MM.1S (cell line): ENCODE measurements around the gene PSMG2.

Source experiments
- DNase-seq: peaks from one replicate; pipeline ENCODE4 v3.0.0-alpha.2; 2015
- H2AFZ ChIP-seq: fragments of 300-600 bp; sonication (generic); 2 replicates; pipeline ENCODE4 v1.6.0; 2016; ENCODE audit warnings: antibody characterized with exemption, low read length
- H3F3A ChIP-seq: fragments of 300-600 bp; sonication (generic); 2 replicates; pipeline ENCODE4 v1.6.1; 2016; ENCODE audit warnings: mild to moderate bottlenecking, antibody characterized with exemption, low read length, moderate library complexity, mixed read lengths; ENCODE audit not compliant: insufficient read depth
- H3K27ac ChIP-seq: fragments of 300-600 bp; sonication (generic); 2 replicates; pipeline ENCODE4 v1.5.1; 2016; ENCODE audit warnings: mild to moderate bottlenecking, low read length
- H3K27me3 ChIP-seq: fragments of 300-600 bp; sonication (generic); replicated peaks from 2 replicates; pipeline ENCODE4 v1.6.0; 2016; ENCODE audit warnings: low read length; ENCODE audit not compliant: insufficient read depth
- H3K36me3 ChIP-seq: fragments of 300-600 bp; sonication (generic); replicated peaks from 2 replicates; pipeline ENCODE4 v1.6.1; 2016; ENCODE audit warnings: mild to moderate bottlenecking, low read length, mixed read lengths; ENCODE audit not compliant: insufficient read depth
- H3K4me1 ChIP-seq: fragments of 300-600 bp; sonication (generic); 2 replicates; pipeline ENCODE4 v1.6.1; 2016; ENCODE audit warnings: low read length, mixed read lengths
- H3K4me2 ChIP-seq: fragments of 300-600 bp; sonication (generic); 2 replicates; pipeline ENCODE4 v1.6.0; 2016; ENCODE audit warnings: low read depth, low read length
- H3K4me3 ChIP-seq: fragments of 300-600 bp; sonication (generic); 2 replicates; pipeline ENCODE4 v1.5.1; 2016; ENCODE audit warnings: low read length, mixed read lengths
- H3K79me2 ChIP-seq: fragments of 300-600 bp; sonication (generic); 2 replicates; pipeline ENCODE4 v1.6.1; 2016; ENCODE audit warnings: mixed run types, low read length, mixed read lengths
- H3K9ac ChIP-seq: fragments of 300-600 bp; sonication (generic); 2 replicates; pipeline ENCODE4 v1.6.1; 2016; ENCODE audit warnings: low read length, mixed read lengths
- H3K9me2 ChIP-seq: fragments of 300-600 bp; sonication (generic); replicated peaks from 2 replicates; pipeline ENCODE4 v1.6.1; 2016; ENCODE audit warnings: mild to moderate bottlenecking, low read length, mixed read lengths; ENCODE audit not compliant: insufficient read depth
- H3K9me3 ChIP-seq: fragments of 300-600 bp; sonication (generic); replicated peaks from 2 replicates; pipeline ENCODE4 v1.6.1; 2016; ENCODE audit warnings: mild to moderate bottlenecking, low read length, mixed read lengths; ENCODE audit not compliant: insufficient read depth
- H4K20me1 ChIP-seq: fragments of 300-600 bp; sonication (generic); 2 replicates; pipeline ENCODE4 v1.6.1; 2016; ENCODE audit warnings: mild to moderate bottlenecking, low read length, moderate library complexity, mixed read lengths; ENCODE audit not compliant: insufficient read depth
- EZH2 ChIP-seq: fragments of 300-600 bp; sonication (generic); optimal IDR thresholded peaks from 2 replicates; pipeline ENCODE3; 2017; ENCODE audit warnings: low read depth, mild to moderate bottlenecking, antibody characterized with exemption, low read length, mixed read lengths
- EZH2phosphoT487 ChIP-seq: fragments of 300-600 bp; sonication (generic); IDR thresholded peaks from 2 replicates; pipeline ENCODE4 v1.6.1; 2018; ENCODE audit warnings: antibody characterized with exemption, low read length
- TF ChIP-seq, protein P1 (sequence below): fragments of 300-600 bp; sonication (generic); IDR thresholded peaks from 2 replicates; pipeline ENCODE4 v1.5.1; 2016; ENCODE audit warnings: antibody characterized with exemption, low read length, mixed read lengths

Gene PSMG2

GRCh38 chr18:12694032-12694431, 8.8 kb upstream of the PSMG2 start:
- Histone ChIP-seq H3K27ac (no peak overlapping the region), H3K4me3 (no peak overlapping the region), H2AFZ (no peak overlapping the region), H3K27me3 (no peaks in the 10 kb centered on the region), H3K4me2 (no peak overlapping the region), H3F3A (no peaks in the 10 kb centered on the region), H3K9ac (no peak overlapping the region), H3K9me3 (no peaks in the 10 kb centered on the region), H4K20me1 (no peaks in the 10 kb centered on the region), H3K9me2 (no peaks in the 10 kb centered on the region), H3K36me3 (no peaks in the 10 kb centered on the region; the same call in 1 of the 2 replicates), H3K79me2 (no peaks in the 10 kb centered on the region), H3K4me1 (no peaks in the 10 kb centered on the region)
- TF ChIP-seq, protein P1, sequence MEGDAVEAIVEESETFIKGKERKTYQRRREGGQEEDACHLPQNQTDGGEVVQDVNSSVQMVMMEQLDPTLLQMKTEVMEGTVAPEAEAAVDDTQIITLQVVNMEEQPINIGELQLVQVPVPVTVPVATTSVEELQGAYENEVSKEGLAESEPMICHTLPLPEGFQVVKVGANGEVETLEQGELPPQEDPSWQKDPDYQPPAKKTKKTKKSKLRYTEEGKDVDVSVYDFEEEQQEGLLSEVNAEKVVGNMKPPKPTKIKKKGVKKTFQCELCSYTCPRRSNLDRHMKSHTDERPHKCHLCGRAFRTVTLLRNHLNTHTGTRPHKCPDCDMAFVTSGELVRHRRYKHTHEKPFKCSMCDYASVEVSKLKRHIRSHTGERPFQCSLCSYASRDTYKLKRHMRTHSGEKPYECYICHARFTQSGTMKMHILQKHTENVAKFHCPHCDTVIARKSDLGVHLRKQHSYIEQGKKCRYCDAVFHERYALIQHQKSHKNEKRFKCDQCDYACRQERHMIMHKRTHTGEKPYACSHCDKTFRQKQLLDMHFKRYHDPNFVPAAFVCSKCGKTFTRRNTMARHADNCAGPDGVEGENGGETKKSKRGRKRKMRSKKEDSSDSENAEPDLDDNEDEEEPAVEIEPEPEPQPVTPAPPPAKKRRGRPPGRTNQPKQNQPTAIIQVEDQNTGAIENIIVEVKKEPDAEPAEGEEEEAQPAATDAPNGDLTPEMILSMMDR = no peak
- TF ChIP-seq EZH2phosphoT487 (no peak), EZH2 (no peak)
- DNase-seq = no peak

- no peak overlapping the region for H3K9ac ChIP-seq
- H3K36me3 ChIP-seq = no peaks in the 10 kb centered on the region; the same call in 1 of the 2 replicates
- TF ChIP-seq EZH2phosphoT487 = no peak
- TF ChIP-seq, protein P1 = no peak
- no peak for TF ChIP-seq EZH2
- H3K9me3 ChIP-seq = no peaks in the 10 kb centered on the region
- no peak overlapping the region for H3K4me3 ChIP-seq
- H3K4me2 ChIP-seq = no peak overlapping the region
- no peak overlapping the region for H2AFZ ChIP-seq
- no peak for DNase-seq
- peaks cover 39% of the 10 kb centered on the region for H3K79me2 ChIP-seq
- H3K27ac ChIP-seq = no peak overlapping the region
- peaks cover 12% of the 10 kb centered on the region for H3F3A ChIP-seq
- no peaks in the 10 kb centered on the region for H3K9me2 ChIP-seq
- H4K20me1 ChIP-seq = no peaks in the 10 kb centered on the region
- no peaks in the 10 kb centered on the region for H3K27me3 ChIP-seq
- peaks cover 16% of the 10 kb centered on the region for H3K4me1 ChIP-seq
These were observed 3.1 kb upstream of the PSMG2 start for GRCh38 chr18:12699747-12700146.

DNA sequence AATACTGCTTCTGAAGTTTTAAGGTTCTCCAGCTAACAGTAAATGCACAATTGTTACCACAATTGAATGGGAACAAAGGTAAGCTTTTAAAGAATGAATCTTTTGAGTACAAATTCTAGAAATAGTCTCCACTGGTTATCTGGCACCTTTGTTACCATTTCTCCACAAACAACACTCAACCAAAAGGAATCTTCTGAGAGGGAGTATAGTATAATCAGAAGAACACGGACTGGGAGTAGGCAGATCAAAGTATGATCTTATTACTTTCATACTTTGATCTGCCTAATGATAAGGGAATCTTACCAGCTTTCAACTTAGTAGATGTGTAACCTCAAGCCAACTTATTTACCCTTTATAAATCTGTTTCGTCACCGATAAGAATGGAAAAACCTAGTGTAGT, 1.7 kb upstream of the PSMG2 start:
- Histone ChIP-seq H2AFZ (no peak overlapping the region), H3K4me1 (peaks cover 17% of the 10 kb centered on the region), H3K27ac (no peak overlapping the region), H3K9me3 (no peaks in the 10 kb centered on the region), H3F3A (peaks cover 12% of the 10 kb centered on the region), H3K36me3 (no peaks in the 10 kb centered on the region; the same call in 1 of the 2 replicates), H3K4me2 (peak overlapping the region; percentile 77), H3K9me2 (no peaks in the 10 kb centered on the region), H4K20me1 (peaks cover 3% of the 10 kb centered on the region; the same call in 1 of the 2 replicates), H3K4me3 (peak overlapping the region; percentile 86; the same call in 1 of the 2 replicates), H3K27me3 (no peaks in the 10 kb centered on the region), H3K9ac (no peak overlapping the region), H3K79me2 (peaks cover 53% of the 10 kb centered on the region)
- DNase-seq = no peak
- TF ChIP-seq, protein P1 = no peak
- TF ChIP-seq EZH2 = no peak
- no peak for TF ChIP-seq EZH2phosphoT487
